ENCODE results near the gene GRAMD2B.

DNA sequence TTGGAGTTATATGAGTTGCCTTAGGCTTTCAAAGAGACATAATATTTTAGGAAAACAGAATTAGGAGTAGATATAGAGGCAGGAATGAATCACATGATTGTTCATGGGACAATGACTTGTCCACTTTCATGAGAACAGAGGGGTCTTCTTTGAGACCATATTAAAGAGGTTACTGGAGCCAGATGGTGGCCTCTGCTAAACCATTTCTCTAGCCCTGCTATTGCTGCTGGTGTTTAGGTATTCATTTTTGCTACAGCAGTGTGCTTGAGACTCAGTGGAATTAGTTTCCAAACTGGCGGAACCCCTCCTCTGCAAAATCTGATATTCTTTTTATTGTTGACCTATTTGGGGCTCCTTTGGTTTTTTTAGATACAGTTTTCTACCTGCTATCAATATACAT, 31.3 kb downstream of the GRAMD2B start:
- TF ChIP-seq, protein P1, sequence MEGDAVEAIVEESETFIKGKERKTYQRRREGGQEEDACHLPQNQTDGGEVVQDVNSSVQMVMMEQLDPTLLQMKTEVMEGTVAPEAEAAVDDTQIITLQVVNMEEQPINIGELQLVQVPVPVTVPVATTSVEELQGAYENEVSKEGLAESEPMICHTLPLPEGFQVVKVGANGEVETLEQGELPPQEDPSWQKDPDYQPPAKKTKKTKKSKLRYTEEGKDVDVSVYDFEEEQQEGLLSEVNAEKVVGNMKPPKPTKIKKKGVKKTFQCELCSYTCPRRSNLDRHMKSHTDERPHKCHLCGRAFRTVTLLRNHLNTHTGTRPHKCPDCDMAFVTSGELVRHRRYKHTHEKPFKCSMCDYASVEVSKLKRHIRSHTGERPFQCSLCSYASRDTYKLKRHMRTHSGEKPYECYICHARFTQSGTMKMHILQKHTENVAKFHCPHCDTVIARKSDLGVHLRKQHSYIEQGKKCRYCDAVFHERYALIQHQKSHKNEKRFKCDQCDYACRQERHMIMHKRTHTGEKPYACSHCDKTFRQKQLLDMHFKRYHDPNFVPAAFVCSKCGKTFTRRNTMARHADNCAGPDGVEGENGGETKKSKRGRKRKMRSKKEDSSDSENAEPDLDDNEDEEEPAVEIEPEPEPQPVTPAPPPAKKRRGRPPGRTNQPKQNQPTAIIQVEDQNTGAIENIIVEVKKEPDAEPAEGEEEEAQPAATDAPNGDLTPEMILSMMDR (IDR thresholded peaks at IDR 0.05): no peak
- no peak for TF ChIP-seq POLR2A (IDR thresholded peaks at IDR 0.05)

Data from body of pancreas (tissue), 4 donors.